GM15510 (cell line): ENCODE data around the gene DCAF8.

Experiments used
- POLR2A ChIP-seq: IDR thresholded peaks from 3 replicates; pipeline ENCODE4 v1.6.1; 2011; ENCODE audit warnings: borderline replicate concordance; ENCODE audit not compliant: insufficient read length; ENCODE audit errors: extremely low read depth

The DCAF8 gene

DNA sequence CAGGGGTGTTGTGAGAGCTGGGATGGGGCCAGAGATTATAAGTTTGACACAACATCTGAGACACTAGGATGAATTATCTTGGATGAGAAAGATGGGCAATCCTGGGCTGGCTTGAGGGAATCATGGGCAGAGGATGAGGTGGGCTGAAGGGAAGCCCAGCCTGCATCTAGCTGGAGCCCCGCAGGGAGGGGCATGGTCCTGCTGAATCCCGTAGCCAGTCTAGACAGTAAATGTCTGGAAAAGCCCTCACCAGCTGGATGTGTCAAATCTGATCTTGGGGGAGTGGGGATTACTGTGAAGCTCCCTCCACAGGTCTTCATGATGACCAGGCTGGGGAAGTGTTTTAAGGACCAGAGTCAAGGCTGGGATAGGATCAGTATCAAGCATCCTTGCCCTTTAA is 75.6 kb downstream of the DCAF8 start:
- no peak for TF ChIP-seq POLR2A

DNA sequence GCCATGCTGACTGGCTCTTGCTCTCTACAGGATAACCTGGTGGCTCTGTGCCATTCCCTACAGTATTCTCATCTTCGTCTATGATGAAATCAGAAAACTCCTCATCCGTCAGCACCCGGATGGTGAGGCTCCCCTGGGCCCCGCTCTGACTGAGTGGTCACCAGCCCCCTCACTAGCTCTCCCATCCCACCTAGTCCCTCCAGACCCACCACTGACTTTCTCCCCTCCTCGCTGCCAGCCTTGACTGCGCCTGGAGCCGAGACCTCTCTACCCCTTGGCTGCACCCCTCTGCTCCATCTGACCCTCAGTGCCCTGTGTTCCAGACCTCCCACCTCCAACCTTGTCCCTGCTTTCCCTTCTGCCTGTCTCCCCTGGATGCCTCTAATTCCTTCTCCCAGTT is 76.1 kb downstream of the DCAF8 start:
- no peak for TF ChIP-seq POLR2A

DNA sequence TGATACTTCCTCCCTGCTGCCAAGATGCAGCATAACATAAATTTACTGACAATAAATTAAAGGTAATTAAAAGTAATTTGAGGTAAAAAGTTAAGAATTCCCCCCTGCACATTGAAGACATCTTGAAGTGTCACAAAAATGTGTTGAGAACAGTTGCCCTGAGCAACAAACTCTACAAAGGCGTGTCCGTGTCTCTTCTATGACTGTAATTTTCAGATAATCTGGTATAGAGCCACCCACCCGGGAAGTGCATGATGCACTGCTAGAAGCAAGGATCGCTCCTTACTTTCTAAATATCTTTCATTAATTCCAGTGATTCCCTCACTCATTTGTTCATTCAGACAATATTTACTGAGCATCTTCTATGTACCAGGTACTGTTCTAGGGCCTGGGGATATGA is 83.0 kb downstream of the DCAF8 start:
- TF ChIP-seq POLR2A = no peak

DNA sequence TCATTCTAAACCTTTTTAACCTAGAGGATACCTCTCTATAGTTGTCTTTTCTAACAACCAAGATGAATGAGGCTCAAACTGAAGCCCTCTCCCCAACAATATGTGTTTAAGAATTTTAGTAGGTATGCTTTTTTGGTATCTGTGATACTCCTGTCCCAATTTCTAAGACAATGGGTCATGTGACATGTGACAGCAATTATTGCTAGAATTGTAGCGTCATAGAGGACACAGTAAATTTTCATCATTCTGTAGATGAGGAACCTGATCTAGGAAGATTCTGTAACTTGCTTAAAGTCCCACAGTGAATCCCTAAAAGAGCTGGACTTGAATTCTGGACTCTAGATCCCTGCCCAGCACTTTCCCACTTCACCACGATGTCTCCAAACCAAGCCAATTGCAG is 83.6 kb downstream of the DCAF8 start:
- TF ChIP-seq POLR2A = no peak

DNA sequence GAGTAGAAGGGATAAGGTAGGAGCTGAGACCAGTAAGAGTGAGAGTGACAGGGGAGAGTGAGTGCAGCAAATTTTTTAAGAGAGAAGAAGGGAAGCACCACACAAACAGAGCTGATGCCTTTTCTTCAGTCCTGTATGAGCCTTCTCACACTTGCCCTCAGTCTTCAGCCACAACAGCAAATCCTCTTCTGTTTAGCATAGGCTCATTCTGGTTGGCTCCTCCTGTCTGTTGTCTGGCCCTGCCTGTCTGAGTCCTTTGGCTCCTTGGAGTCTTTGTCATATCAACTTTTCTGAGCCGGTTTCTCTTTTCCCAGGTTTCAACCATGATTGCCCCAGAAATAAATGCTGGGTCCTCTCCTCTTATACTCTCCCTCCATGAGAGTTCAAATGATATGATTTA is 84.7 kb downstream of the DCAF8 start:
- TF ChIP-seq POLR2A = no peak

DNA sequence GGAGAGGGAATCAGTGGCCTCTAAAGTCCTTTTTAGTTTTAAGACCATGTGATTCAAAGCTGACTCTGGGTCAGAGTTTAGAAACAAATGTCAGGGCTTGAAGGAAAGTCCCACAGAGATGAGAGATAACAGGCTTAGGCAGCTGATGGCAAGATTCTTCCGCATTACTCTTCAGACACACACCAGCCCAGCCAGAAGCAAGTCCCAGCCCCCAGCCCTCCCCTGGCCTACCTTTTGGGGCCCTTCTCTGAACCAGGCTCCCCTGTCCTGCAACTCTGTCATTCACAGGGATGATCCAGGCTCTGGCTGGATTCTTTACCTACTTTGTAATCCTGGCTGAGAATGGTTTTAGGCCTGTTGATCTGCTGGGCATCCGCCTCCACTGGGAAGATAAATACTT is 85.1 kb downstream of the DCAF8 start:
- TF ChIP-seq POLR2A = no peak

DNA sequence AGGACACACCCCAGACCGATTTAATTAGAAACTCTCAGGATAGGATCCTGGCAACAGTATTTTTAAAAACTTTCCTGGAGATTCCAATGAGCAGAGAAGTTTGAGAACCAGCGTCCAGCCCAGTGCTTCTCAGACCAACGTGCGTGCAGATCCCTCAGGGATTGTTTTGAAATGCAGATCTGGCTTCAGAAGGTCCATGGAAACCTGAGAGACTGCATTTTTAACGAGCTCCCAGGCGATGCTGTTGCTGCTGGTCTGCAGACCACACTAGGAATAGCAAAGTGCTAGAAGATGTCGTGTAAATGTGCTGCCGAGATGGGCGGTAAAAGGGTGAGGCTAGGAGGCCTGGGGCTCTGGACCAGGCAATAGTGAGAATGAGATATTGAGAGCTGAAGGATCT is 90.4 kb downstream of the DCAF8 start:
- TF ChIP-seq POLR2A = no peak

DNA sequence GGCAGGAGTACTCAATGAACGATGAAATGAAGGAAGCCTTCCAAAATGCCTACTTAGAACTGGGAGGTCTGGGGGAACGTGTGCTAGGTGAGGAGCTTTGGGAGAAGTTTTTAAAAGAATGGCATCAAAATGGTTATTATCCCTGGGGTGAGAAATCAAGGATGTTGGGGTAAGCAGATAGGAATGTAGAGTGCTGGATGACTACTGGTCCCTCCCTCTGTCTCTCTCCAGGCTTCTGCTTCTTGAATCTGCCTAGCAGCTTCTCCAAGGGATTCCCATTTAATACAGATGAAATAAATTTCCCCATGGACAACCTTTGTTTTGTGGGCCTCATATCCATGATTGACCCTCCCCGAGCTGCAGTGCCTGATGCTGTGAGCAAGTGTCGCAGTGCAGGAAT is 91.0 kb downstream of the DCAF8 start:
- no peak for TF ChIP-seq POLR2A

DNA sequence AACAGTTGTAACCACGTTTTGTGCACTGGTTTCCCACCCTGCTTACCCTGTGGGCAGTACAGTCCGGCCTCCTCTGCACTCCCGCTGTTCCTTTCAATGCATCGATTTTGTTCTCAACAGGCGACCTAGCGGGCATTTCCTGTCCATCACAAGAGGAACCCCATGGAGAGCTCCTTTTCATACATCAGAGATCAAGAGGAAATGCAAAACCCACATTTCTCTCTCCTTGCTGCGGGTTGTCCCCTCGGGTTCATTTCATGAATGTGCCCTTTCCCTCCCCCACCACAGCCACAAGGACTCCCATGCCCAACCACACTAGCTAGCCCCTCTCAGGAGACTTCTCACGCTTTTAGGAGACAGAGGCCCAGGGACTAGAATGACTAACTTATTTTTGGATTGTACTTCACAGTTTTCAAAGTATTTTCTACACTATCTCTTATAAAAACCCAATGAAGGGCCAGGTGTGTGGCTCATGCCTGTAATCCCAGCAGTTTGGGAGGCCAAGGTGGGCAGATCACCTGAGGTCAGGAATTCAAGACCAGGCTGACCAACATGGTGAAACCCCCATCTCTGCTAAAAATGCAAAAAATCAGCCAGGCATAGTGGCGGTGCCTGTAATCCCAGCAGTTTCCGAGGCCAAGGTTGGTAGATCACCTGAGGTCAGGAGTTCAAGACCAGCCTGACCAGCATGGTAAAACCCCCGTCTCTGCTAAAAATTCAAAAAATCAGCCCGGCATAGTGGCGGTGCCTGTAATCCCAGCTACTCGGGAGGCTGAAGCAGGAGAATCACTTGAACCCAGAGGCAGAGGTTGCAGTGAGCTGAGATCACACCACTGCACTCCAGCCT is 92.6 kb downstream of the DCAF8 start:
- TF ChIP-seq POLR2A = no peak

DNA sequence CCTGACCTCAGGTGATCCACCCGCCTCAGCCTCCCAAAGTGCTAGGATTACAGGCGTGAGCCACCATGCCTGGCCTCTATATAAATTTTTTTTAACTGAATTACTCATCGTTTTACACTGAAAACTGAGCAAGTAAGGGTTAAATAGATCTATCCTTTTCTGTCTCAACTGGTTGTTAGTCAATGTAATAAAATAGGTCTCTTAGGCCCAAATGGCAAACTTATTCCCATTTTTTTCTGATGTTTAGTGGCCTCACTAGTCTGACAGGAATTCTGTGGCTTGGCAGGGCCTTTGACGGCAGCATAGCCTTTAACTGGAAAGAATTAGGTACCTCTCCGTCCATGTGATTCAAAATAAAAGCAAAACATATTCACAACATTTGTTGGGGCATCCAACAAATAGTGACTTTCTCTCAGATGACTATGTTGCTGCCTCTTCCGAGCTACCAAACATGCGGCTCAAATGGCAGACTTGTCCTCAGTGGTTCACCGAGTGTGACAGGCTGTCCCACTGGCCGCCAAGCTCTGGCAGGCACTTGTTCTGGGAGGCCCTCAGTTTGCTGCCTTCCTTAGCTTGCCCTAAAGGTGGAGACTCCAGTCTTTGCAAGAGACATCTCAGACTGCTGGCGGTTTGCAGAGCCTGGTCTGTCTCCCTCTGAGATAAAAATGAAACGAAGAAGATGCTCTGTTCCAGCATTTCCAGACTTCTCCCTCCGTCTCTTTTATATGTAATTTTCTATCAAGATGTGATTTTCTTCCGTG is 93.6 kb downstream of the DCAF8 start:
- TF ChIP-seq POLR2A = no peak

DNA sequence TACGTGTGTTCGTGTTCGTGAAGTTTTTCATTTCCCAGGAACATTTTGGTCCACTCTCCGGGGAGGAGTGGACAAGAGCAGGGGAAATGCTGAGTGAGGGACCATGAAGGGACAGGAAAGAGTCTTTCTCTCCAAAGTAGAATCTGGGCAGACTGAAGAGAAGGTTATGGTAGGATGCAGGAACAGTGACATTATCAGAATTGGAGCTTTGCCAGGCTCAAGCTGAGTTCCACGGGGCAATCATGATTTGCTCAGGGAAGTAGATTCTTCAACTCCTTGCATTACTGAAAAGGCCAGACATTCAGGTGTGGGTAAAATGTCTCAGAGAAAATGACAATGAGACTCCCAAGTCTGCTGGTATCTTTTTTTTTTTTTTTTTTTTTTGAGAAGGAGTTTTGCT is 94.3 kb downstream of the DCAF8 start:
- no peak for TF ChIP-seq POLR2A

DNA sequence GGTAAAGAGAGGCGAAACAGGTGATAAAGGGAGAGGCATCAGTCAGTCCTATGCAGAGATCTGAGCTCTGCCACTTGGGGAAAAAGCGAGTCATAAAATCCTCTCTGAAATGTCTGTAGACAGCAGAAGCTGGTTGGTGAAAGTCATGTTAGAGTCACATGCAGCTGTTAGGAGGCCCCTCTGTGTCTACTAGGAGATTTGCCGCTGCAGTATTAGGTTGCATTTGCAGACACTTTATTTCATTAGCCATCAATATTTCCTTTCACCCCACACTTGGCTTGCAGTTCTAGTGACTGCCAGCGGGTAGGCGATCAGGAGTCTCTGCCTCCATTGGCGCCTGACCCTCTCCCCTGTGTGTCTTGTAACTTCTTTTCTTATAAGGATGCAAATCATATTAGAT is 94.8 kb downstream of the DCAF8 start:
- no peak for TF ChIP-seq POLR2A

DNA sequence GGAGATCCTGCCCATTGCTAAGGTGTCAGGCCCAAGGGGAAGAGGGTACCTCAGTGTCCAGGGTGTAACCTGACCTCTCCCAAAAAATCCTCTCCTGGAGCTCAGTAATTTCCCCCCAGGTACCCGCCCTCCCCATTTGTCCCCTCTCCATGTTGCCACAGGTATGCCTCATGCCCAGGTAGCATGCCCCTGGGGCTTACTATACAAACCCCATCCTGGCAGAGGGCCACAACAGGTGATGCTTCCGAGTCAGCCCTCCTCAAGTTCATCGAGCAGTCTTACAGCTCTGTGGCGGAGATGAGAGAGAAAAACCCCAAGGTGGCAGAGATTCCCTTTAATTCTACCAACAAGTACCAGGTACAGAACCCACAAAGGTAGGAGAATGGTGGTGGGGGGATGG is 95.3 kb downstream of the DCAF8 start:
- no peak for TF ChIP-seq POLR2A

DNA sequence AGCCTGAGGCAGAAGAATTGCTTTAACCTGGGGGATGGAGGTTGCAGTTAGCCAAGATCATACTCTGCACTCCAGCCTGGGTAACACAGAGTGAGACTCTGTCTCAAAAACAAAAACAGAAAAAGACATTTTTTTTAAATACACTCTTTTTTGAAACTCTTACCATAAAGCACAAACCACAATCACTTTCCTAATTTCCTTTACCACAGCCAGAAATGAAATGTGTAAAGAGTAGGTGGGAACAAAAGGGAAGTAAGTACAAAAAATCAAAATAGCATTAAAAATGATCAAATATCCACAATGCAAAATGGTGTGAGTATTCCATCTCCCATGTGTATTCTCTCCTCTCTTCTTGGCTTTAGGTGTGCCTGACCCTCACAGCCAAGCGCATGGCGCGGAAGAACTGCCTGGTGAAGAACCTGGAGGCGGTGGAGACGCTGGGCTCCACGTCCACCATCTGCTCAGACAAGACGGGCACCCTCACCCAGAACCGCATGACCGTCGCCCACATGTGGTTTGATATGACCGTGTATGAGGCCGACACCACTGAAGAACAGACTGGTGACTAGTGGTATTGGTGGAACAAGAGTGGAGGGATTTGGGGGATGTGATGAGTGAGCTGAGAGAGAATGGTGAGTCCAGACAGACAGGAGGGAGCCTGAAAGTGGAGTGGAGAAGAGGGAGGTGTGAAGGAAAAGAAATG is 96.0 kb downstream of the DCAF8 start:
- TF ChIP-seq POLR2A = no peak
